ENCODE results near the gene RPUSD3. TPM values are rescaled to one million over a fixed set of nuclear protein-coding genes. Genes with fewer than 3 reads are reported as not detected.
A peak's percentile ranks its signal among the peaks of the same experiment; 100 is the strongest.

Gene RPUSD3
- polyA plus RNA-seq, 2 of the 4 experiments (the other 2 are of a cell fraction): 38.9 to 44.5 TPM

DNA sequence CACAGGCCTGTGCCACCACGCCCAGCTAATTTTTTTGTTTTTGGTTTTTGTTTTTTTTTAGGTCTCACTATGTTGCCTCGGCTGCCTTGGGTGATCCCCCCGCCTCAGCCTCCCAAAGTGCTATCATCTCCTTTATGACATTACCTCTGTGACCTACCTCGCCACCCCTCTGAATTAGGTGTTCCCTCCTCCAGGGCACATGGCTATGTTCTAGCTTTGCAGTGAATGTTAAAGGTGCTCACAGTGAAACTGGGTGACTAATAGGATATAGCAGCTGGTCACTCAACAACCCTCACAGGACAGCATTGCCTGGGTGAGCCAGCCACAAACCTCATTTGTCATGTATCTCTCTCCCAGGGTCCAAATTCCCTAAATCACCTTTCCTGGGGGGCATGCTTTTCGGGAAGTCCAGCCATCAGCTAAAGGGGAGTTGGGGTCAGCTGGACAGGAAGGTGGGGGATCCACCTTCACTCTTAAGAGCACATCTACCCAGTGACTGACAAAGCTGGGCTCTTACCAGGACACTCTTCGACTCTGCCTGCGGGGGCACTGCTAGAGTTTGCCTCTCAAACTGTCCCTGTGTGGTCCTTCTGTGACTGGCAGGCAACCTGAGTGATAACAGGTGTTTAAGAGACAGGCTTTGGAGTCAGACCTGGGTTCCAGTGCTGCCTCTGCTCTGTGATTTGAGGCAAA lies 35.3 kb downstream of the RPUSD3 start:
- CTCF ChIA-PET: interaction anchor here (0.5 to 2.3 kb wide), 13 partner anchors 9 to 478 kb away, joined by 3 to 9 read pairs (median 4); partner anchors contain the start of gene CRELD1
- ATAC-seq (peak; percentile 70 to 71), DNase-seq (ENCODE audit: low read depth in 1 of 2, low spot score in 1 of 2) (peak; percentile 64 to 70), FAIRE-seq (no peak)
- H3K4me1 ChIP-seq: peaks cover 25% of the 10 kb centered on the region
- H3K4me2 ChIP-seq: peak overlapping the region; percentile 99; the same call in 2 of the 3 replicates
- no peak overlapping the region for H3K4me3 ChIP-seq
- H3K9me3 ChIP-seq: no peaks in the 10 kb centered on the region
- peak overlapping the region in 1 of 2 experiments; percentile 95; a peak in 3 of 6 replicates for H3K27ac ChIP-seq
- 66% methylated on average over 7 of the region's 7 CpGs for WGBS (ENCODE audit: missing lambda C conversion rate)
- TF ChIP-seq POLR2AphosphoS2 (conservative IDR thresholded peaks at IDR 0.05; ENCODE audit: low read length): no peak
- TF ChIP-seq RAD21 (conservative IDR thresholded peaks at IDR 0.05 in 1 of 2, IDR thresholded peaks at IDR 0.05 in 1 of 2): 0 out of 5 replicates have a peak, but pooled peaks of 1 of the 2 experiments have one; percentile 10
- POLR2A ChIA-PET: interaction anchor here (0.8 to 3.2 kb wide), 2 partner anchors 16 to 77 kb away, joined by 3 to 17 read pairs; partner anchors contain the start of genes ARPC4, BRPF1 and TADA3

DNA sequence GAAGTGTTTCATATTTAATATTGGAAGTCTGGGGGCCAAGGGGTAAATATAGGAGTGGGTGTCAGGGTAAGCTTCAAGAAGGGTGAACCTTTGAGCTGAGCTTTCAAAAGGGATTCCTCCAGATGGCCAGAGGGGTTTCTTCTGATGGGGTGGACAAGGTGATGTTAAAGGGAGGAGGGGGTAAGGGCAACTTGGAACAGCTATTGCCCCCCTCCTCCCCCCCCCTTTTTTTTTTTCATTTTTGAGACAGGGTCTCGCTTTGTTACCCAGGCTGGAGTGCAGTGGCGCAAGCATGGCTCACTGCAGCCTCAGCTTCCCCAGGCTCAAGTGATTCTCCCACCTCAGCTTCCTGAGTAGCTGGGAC lies 35.8 kb downstream of the RPUSD3 start:
- DNase-seq (ENCODE audit: low read depth in 1 of 2, low spot score in 1 of 2) (no peak), FAIRE-seq (no peak), ATAC-seq (no peak)
- Histone ChIP-seq H3K4me1 (peaks cover 25% of the 10 kb centered on the region), H3K9me3 (no peaks in the 10 kb centered on the region), H3K4me3 (no peak overlapping the region), H3K27ac (no peak overlapping the region), H3K4me2 (no peak overlapping the region)
- TF ChIP-seq TP53 (CRISPR knock-in tag; IDR thresholded peaks at IDR 0.05) (no peak), CBX8 (IDR thresholded peaks at IDR 0.05) (no peak), CBX2 (IDR thresholded peaks at IDR 0.05; ENCODE audit: borderline replicate concordance, low read depth) (no peak), HOXA7 (CRISPR knock-in tag; IDR thresholded peaks at IDR 0.05) (no peak), MAZ (IDR thresholded peaks at IDR 0.05; ENCODE audit: borderline replicate concordance, low read depth, low read length) (no peak), FOXS1 (CRISPR knock-in tag; IDR thresholded peaks at IDR 0.05) (no peak), MAFK (IDR thresholded peaks at IDR 0.05; ENCODE audit: partially characterized antibody) (no peak), RCOR1 (IDR thresholded peaks at IDR 0.05; ENCODE audit: low read depth, low read length) (no peak), JUN (IDR thresholded peaks at IDR 0.05) (no peak), HOXB13 (CRISPR knock-in tag; IDR thresholded peaks at IDR 0.05; ENCODE audit: low read depth) (no peak), NPAS2 (CRISPR knock-in tag; IDR thresholded peaks at IDR 0.05; ENCODE audit: borderline replicate concordance) (no peak), CEBPB (IDR thresholded peaks at IDR 0.05) (no peak), EP300 (IDR thresholded peaks at IDR 0.05) (no peak), SREBF2 (IDR thresholded peaks at IDR 0.05) (no peak), MYC (IDR thresholded peaks at IDR 0.05; ENCODE audit: borderline replicate concordance, low read length) (no peak)
- TF ChIP-seq, protein P1, sequence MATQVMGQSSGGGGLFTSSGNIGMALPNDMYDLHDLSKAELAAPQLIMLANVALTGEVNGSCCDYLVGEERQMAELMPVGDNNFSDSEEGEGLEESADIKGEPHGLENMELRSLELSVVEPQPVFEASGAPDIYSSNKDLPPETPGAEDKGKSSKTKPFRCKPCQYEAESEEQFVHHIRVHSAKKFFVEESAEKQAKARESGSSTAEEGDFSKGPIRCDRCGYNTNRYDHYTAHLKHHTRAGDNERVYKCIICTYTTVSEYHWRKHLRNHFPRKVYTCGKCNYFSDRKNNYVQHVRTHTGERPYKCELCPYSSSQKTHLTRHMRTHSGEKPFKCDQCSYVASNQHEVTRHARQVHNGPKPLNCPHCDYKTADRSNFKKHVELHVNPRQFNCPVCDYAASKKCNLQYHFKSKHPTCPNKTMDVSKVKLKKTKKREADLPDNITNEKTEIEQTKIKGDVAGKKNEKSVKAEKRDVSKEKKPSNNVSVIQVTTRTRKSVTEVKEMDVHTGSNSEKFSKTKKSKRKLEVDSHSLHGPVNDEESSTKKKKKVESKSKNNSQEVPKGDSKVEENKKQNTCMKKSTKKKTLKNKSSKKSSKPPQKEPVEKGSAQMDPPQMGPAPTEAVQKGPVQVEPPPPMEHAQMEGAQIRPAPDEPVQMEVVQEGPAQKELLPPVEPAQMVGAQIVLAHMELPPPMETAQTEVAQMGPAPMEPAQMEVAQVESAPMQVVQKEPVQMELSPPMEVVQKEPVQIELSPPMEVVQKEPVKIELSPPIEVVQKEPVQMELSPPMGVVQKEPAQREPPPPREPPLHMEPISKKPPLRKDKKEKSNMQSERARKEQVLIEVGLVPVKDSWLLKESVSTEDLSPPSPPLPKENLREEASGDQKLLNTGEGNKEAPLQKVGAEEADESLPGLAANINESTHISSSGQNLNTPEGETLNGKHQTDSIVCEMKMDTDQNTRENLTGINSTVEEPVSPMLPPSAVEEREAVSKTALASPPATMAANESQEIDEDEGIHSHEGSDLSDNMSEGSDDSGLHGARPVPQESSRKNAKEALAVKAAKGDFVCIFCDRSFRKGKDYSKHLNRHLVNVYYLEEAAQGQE (IDR thresholded peaks at IDR 0.05): no peak
- TF ChIP-seq, protein P2, sequence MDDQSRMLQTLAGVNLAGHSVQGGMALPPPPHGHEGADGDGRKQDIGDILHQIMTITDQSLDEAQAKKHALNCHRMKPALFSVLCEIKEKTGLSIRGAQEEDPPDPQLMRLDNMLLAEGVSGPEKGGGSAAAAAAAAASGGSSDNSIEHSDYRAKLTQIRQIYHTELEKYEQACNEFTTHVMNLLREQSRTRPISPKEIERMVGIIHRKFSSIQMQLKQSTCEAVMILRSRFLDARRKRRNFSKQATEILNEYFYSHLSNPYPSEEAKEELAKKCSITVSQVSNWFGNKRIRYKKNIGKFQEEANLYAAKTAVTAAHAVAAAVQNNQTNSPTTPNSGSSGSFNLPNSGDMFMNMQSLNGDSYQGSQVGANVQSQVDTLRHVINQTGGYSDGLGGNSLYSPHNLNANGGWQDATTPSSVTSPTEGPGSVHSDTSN (IDR thresholded peaks at IDR 0.05): no peak
- TF ChIP-seq, protein P3, sequence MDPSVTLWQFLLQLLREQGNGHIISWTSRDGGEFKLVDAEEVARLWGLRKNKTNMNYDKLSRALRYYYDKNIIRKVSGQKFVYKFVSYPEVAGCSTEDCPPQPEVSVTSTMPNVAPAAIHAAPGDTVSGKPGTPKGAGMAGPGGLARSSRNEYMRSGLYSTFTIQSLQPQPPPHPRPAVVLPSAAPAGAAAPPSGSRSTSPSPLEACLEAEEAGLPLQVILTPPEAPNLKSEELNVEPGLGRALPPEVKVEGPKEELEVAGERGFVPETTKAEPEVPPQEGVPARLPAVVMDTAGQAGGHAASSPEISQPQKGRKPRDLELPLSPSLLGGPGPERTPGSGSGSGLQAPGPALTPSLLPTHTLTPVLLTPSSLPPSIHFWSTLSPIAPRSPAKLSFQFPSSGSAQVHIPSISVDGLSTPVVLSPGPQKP (IDR thresholded peaks at IDR 0.05; ENCODE audit: low read depth, low read length): no peak
- TF ChIP-seq, protein P4, sequence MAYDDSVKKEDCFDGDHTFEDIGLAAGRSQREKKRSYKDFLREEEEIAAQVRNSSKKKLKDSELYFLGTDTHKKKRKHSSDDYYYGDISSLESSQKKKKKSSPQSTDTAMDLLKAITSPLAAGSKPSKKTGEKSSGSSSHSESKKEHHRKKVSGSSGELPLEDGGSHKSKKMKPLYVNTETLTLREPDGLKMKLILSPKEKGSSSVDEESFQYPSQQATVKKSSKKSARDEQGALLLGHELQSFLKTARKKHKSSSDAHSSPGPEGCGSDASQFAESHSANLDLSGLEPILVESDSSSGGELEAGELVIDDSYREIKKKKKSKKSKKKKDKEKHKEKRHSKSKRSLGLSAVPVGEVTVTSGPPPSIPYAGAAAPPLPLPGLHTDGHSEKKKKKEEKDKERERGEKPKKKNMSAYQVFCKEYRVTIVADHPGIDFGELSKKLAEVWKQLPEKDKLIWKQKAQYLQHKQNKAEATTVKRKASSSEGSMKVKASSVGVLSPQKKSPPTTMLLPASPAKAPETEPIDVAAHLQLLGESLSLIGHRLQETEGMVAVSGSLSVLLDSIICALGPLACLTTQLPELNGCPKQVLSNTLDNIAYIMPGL (CRISPR knock-in tag; IDR thresholded peaks at IDR 0.05; ENCODE audit: borderline replicate concordance): no peak
- WGBS (ENCODE audit: missing lambda C conversion rate): 88% methylated on average over 2 of the region's 2 CpGs
- POLR2A ChIA-PET: interaction anchor here (0.8 to 3.2 kb wide), 2 partner anchors 15 to 76 kb away, joined by 3 to 17 read pairs; partner anchors contain the start of genes ARPC4, BRPF1 and TADA3
- CTCF ChIA-PET: interaction anchor here (0.9 to 2.0 kb wide), 8 partner anchors 12 to 139 kb away, joined by 3 to 8 read pairs (median 4); partner anchors contain the start of gene CRELD1
